HG02970 (cell line): ENCODE data around the gene NUDT1.
A peak's percentile ranks its signal among the peaks of the same experiment; 100 is the strongest.

Source experiments
- ATAC-seq: cut with Tn5 transposase; IDR thresholded peaks from one replicate; pipeline ENCODE4 v1.9.1; 2021; ENCODE audit warnings: mild to moderate bottlenecking, moderate library complexity, moderate number of reproducible peaks; ENCODE audit not compliant: unreplicated experiment, low FRiP score

NUDT1 gene

DNA sequence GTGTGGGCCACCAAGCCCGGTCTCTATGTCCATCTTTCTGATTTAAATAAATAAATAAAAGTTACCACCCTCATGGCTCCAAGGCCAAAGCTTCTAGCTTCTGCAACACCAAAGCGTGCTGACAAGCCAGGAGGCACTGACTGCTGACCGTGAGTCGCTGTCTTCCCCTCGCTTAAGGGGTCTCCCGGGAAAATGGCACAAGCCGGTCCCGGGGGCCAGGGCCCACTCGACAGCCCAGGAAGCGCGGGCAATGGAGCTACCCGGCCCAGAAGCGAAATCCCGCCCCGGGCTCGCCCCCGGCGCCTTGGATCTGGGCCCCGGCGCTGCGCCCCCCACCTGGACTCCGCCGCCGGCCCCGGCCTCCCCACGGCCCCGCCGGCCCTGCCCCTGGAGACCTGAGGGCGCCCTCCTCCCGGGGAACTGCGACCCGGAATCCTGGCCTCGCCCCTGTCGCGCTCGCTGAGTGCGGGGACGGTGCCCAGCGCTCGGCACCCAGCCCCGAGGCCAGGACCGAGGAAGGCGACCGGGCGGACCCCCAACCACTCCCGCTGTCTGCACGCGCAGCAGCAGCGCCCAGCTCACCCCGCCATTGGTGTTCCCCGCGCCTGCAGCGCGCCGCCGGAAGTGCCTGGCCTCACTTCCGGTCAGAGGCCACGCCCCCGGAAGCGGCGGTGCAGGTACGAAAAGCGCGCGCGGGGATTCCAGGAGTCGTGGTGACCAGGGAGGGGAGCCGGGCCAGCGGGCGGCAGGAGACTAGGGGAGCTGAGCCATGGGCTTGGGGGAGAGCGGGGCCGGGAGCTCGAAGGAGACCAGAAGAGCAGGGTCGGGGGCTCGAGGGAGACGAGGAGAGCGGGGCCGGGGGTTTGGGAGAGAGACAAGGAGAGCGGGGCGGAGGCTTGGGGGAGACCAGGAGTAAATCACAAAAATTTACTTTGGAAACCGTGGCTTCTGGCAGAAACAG lies at the start of gene NUDT1, which contains the start of gene MRM2:
NUDT1 (plus strand) TSS at position 647 of the 961 bp plus-strand sequence. CDS start 2,349 bp downstream, outside the sequence.
MRM2 (minus strand) TSS at position 626 of the 961 bp plus-strand sequence; CDS start at position 590, 36 bp downstream.
- ATAC-seq: peak; percentile 72

DNA sequence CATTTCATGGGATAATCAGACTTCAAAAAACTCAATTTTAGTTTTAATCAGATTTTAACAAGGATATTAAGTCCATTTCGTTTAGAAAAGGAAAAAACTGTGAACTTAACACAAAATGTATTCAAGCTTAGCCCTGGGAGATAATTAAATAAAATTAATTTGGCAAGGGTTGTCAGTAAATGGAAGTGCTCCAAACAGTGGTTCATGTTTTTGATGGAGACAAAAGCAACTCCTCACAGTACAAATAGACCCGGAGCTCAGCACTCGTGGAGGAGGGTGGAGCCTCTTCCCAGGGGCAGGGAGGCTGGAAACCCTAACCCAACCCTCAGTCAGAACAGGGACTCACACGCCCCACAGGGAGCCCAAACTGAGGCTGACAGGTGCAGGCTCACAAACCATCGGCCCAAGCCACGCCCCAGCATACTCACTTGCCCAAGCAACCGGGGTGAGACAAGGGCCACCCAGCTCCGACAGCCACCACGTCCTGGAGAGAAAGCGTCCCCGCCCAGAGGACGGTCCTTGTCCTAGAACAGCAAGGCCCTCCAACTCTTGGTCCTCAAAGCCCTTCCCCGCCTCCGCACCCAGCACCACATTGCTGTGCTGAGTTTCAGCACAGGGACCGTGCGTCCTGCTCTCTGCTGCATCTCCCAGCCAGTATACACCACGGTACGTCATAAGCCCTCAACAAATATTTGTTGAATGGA lies 49.0 kb upstream of the NUDT1 start:
- no peak for ATAC-seq

DNA sequence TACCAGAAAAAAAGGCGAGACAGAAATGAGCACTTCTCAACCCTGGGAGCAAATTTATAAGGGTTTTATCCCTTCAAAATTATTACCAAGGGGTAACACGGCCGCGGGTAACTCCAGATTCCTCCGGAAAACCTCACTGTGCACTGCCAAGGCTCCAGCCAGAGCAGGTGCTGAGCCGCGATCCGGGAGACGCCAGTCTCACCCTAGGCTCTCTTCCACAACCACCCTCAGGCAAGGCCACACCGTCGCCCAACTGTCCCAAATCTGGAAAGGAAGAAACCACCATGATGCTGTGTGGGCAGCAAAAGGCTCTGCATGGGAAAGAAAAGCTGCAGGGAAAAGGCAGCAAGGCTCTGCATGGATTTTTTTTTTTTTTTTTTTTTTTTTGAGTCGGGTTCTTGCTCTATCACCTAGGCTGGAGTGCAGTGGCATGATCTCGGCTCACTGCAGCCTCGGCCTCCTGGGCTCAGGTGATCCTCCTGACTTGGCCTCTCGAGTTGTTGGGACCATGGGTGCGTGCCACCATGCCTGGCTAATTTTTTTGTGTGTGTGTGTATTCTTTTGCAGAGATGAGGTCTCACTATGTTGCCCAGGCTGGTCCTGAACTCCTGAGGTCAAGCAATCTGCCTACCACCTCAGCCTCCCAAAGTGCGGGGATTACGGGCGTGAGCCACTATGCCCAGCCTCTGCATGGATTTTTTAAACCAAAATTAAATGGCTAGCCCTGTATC lies 48.3 kb upstream of the NUDT1 start:
- no peak for ATAC-seq

DNA sequence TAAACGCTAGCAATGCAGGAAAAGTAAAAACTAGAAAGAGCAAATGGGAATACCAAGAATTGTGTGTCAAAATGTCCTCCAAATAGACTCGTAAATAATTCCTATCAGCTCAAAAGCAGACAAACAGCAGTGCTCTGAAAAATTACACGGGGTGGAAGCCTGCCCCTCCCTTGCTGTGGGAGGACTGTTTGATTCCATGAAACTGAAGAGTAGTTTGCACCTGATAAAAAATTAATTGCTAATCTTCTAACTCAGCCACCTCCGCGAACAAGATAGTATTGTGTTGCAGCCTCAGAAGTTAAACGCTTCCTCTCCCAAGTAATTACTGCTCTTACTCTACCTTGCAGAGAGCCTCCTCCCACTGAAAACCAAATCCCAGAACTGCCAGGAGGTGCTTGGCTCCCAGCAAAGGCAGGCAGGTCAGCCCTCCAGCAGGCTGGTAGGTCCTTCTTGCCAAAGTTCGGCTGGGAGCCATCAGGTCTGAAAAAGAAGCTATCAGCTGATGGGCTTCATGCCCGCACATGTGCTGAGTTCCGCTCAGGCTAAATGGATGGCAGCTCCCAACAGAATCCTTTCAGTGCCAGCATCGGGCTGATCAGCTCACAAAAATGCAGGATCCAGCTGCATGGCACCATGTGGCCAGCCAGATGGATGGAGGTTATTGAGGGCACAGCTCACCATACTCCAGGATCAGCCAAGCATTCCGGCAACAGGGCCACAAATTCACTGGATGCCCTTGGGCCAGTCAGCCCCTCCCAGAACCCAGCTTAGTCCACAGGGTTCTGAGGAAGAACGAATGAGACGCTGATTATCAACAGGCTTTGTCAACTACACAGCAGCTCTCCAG lies 46.4 kb upstream of the NUDT1 start:
- no peak for ATAC-seq

DNA sequence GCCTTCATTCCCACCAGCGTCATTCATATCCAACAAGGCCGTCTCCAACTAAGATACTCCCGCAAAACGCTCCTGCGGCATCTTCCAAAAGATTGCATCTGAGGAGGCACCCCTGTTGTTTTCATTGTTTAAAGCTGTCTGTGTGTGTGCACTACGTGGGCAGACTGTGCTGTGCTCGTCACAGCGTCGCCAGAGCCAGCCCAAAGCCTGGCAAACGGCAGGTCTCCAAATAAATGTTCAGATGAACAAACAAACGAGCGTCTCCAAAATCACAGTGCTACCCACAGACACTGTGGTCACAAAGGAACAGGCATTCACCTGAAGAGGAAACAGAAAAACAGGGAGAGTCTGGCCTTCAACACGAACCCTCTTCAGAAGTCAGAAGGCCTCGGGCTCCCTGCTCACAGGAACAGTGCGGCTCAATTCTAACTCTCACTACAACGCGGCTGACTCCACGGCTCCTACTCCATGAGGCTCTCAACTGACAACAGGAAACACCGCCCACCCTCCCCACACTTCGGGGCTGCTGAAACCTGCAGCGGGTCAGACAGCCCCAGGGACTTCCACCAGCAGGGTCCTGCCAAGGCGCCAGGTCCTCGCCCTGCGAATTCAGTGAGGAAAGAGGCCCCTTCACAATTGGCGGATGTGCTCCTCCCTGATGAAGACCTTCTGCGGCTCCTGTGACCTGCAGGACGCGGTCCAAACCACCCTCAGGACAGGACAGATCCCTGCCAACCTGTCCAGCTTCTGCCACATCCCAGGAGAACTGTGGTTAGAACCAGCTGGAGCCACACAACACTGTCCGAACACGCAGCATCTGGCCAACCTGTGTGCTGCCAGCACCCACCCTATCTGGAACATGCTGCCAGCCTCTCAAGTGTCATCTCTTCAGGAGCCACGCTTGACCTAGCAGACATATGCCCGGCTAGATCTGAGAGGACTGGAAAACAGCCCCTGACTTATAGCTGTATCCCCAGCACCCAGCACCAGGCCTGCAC lies 45.3 kb upstream of the NUDT1 start:
- ATAC-seq: no peak

DNA sequence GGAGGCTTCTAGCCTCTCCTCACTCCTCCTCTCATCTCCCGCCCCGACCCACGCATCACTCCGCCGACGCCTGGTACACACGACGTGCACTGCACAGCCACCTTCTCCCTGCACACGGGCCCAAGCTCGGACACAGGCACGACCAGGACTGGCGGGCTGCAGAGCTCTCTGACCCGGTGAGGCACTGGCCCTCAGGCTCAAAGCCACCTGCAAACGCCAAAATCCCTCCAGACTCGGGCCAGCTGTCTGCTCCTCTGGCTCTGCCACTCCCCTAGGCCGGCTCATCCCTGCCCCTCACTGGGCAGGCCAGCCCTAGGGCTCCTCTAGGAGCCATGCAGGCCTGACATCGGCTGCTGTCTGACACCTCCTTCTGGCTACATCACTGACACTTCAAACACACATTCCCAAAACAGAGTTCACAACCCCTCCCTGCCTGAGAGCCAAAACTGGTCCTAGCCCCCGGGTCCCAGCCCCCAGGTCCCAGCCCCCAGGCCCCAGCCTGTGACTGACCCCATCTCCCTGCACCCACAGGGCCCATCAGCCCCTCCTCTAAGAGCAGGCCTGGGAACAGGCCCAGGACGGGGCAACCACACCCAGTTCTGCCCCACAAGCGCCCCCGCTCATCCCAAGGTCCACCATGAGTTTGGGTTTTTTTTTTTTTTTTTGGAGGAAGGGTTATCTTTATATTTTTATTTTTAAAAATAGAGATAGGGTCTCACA lies 44.4 kb upstream of the NUDT1 start:
- no peak for ATAC-seq

DNA sequence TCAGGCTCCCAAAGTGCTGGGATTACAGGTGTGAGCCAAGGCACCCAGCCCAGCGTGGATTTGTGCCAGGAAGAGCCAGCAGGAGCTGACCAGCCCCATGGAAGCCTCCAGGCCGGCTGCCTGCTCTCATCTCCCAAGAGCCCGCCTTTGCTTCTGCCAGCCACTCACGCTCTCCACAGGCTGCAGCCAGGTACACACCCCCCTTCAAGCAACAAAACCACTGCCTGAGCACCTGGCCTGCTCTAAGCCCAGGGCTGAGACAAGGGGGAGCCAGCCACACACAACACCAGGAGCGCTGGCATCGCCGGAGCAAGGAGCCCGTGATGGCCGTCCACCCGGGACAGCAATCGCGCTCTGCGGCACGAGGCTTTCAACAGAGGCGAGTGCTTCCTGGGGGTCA lies 43.8 kb upstream of the NUDT1 start:
- no peak for ATAC-seq

DNA sequence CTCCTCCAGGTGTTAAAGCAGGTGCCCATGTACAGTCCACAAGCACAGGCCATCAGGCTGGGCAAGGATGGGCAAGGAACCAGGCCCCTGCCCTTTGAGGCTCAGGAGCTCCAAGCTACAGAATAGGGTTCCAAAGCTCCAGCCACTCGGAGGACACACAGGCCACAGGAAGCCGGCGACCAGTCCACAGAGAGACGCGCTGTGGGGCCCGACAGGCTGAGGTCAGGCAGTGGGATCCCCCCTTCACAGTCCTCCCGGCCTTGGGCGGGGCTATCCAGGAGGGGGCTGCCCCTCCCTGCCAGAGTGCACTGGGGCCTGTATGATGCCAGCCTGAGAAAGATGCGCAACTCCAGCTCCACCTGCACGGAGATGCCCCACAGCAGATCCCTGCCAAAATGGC lies 43.3 kb upstream of the NUDT1 start:
- ATAC-seq: no peak

DNA sequence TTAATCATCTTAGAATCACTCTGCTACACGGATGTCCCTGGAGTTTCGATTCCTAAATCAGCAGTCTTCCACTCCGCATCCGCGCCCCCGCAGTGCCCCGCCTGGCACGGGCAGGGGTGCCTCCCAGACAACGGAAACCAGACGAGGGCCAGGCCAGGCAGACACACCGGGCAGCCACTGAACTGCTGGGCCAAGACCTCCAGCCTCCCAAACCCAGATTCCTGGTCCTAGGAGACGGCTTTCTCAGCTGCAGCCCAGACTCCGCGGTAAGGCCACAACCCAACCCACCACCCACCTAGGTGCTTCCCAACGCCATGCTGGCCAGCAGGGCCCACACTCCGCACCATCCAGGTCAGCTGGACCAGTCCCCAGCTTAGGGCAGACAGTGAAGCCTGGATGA lies 42.5 kb upstream of the NUDT1 start:
- no peak for ATAC-seq

DNA sequence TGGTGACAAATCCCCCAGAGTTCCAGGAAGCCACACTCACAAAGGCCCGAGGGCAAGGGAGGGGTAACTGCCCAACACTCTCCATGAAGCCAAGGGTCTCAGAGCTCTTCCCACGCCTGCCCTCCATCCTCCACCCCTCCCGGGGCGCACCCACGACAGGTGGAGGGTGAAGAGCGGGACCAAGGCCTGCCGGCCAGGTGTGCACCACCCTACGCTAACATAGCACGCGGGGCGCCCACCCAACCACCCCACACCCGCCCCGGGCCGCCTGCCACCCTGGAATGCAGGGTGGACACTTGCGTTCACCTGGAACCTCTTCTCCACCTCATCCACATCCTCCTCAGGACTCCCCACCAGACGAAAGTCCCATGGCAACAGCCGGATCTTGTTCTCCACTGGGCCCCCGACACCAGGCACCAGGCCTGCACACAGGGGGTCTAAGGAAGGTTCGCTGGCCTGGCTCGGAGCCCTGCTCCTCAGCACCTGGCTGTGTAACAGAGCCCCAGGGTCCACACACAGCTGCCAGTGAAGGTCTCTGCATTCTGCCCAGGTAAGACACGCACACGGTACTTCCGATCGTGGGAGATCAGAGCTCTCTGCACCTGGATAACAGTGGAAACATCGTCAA lies 42.0 kb upstream of the NUDT1 start:
- ATAC-seq: no peak

DNA sequence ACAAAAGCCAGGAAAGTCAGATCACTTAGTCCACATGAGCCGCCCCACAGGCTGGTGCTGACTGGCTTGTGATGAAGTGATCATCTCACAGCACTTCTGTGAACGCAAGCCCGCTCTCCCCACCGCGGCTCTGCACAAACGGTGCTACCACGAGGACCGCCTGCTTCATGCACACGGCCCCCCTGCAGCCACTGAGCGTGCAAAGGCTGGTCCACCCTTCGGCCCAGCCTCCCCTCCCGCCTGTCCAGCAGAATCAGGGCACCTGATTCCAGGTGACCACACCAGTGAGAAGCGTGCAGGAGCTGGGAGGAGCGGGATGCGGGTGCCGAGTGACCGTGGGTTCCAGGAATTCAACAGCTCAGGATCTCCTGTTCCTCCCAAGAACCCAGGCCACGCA lies 41.4 kb upstream of the NUDT1 start:
- no peak for ATAC-seq

DNA sequence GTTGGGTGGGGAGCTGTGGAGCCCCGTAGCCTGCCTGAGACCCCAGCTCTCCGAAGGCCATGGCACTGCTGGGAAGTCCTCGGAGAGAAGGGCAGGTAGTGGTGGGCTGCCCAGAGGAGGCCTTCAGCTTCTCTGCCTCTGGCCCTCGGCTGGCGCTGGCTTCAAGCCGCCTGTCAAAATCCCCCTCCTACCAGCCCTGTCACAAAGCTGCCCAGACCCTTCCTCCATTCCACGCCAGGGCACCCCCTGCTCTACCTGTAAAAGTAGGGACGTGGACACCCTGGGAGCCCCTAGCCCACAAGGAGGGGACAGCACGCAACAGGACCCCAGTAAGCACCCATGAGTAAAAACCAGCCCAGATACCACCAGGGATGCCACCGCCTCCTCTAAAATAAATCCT lies 40.9 kb upstream of the NUDT1 start:
- ATAC-seq: no peak

DNA sequence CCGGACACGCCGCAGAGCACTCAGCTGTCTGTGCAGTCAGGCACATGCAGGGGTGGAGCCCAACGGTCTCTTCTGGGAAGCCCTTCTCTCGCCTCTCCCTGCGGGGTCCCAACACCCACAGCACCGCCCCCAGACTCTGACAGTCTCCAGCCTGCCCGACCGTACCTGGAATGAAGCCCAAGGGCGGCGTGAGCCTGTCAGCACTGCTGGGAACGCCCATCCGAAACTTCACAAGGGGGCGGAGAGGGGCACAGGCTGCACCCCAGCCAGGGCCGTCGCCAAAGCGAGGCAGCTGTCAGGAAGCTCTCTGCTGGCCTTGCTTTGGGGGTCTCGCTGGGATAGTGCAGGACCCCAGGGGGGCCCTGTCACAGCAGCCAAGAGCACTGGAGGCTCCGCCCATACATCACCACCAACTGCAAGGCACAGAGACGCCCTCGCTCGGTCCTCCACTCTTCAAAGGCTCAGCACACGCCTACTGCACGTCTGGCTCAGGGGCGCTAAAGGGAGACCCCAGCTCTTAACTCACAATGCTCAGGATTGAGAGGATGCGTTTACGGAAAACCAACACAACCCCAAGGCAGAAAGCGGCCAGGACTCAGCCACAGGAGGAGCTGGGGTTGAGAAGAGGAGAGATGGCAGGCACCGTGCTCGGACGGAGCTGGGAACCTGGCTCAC lies 40.2 kb upstream of the NUDT1 start:
- no peak for ATAC-seq

DNA sequence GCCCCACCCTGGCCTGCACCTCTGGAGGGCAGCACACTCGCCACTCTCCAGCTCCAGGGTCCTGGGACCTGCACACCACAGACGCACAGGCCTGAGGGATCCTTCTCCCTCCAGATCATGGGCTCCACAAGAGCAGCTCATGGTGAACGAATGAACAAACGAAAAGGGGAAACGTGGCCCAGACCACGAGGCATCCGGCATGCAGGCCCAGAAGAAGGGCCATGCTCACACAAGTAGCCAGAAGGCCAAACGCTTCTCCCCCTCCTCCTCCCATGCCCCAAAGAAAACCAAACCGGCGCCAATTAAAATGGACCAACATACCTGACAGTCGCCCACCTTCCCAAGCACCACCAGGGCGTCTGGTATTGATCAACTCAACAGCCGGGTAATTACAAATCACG lies 39.7 kb upstream of the NUDT1 start:
- no peak for ATAC-seq

DNA sequence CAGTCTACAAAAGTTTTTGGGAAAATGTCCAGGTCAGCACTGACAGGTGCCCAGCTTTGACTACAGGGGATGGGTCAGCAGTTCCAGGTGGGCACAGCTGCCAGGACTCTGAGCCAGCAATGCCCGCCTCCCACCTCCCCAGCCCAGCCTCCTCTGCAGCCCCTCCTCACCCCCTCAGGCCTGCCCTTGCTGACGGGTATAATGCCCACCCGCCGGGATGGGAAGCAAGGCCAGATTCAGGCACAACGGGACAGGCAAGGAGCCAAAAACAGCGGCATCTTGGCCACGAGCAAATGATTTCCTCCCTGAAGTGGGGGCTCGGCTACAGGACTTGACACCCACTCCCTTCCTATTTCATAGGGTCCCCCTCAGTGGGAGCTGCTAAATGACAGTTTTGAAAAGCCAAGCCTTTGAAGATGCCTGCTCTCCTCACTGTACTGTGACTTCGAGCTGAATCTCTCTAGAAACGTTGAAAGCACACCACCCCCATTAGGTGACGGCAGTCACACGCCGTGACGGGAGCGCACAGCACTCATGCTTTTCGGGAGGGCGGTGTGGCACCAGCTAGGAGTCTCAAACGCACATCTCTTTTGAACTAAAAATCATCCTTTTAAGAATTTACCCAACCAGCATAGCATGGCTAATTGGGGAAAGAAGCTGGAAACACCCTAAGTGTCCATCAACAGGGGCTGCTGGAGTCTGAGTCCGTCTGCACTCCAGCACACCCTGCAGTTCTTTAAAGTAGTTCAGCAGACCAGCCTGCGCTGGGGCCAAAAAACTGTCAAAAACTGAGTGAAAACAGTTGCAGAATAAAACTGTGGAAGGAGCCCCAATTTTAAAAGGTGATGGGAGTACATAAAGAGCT lies 38.9 kb upstream of the NUDT1 start:
- no peak for ATAC-seq

DNA sequence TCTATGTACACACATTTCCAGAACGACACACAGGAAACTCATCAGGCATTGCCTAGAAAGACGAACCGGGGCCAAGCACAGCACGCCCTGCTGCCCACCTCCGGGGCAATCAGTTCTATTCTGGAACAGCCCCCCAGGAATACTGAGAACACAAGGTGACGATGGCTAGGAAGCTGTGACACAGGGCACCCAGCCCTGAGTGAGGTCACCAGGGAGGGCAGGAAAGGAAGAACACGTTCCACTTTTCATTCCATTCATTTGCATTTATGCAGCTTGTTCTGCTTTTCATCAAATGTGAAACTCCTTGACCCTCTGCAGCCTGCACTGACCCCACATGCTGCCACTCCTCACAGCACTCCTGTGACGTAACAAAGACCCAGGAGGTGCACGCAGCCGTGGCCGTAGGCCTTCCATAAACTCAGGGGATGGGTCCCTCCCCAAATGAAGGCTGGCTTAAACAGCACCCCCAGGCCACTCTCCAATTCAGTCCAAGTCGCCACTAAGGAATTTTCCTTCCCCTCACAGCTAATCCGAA lies 38.2 kb upstream of the NUDT1 start:
- ATAC-seq: no peak
